Amygdala (tissue), 56 donors: Measurements from ENCODE around the gene TMUB1.
A peak's percentile ranks its signal among the peaks of the same experiment; 100 is the strongest.

Experiments
- DNase-seq, 56 donors: peaks; one replicate each; lab custom pipeline; 2025; lab: John Stamatoyannopoulos, UW

Gene TMUB1

GRCh38 chr7:151074817-151075661 lies 8.3 kb downstream of the TMUB1 start:
- no peak for DNase-seq

DNA sequence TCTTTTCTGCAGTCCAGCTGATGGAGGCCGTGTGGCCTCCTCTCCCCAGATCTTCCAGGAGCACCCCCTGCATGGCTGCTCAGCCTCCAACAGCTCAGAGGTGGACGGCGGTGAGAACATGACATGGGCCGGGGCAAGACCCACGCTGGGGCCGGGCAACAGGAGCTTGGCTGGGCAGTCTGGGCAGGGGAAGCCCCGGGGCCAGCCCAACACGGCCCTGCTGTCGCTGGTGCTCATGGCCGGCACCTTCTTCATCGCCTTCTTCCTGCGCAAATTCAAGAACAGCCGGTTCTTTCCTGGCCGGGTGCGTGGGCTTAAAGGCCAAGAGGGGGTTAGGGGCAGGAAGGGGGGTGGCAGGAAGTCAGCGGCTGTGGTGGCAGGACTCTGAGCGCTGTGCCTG lies 9.3 kb downstream of the TMUB1 start:
- no peak for DNase-seq

DNA sequence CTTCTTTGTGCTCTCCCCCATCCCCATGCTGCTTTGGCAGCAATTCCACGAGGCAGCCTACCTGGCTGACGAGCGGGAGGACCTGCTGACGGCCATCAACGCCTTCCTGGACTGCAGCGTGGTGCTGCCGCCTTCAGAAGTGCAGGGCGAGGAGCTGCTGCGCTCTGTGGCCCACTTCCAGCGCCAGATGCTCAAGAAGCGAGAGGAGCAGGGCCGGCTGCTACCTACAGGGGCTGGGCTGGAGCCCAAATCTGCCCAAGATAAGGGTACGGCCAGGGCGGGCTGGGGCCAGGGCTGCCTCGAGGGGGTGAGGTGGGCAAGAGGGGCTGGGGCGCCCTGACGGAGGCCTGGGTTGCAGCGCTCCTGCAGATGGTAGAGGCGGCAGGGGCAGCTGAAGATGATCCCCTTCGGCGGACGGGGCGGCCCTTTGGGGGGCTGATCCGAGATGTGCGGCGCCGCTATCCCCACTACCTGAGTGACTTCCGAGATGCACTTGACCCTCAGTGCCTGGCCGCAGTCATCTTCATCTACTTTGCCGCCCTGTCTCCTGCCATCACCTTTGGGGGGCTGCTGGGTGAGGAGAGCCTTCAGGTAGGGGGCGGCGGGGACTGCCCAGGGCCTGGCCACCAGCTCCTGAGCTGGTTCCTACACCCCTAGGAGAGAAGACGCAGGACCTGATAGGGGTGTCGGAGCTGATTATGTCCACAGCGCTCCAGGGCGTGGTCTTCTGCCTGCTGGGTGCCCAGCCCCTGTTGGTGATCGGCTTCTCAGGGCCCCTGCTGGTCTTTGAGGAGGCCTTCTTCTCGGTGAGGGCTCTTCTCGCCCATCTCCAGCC lies 12.0 kb downstream of the TMUB1 start:
- DNase-seq = no peak

- DNase-seq = no peak
These were observed 12.7 kb downstream of the TMUB1 start for GRCh38 chr7:151070574-151070960.

- no peak for DNase-seq
These were observed 13.3 kb downstream of the TMUB1 start for GRCh38 chr7:151069841-151070573.

DNA sequence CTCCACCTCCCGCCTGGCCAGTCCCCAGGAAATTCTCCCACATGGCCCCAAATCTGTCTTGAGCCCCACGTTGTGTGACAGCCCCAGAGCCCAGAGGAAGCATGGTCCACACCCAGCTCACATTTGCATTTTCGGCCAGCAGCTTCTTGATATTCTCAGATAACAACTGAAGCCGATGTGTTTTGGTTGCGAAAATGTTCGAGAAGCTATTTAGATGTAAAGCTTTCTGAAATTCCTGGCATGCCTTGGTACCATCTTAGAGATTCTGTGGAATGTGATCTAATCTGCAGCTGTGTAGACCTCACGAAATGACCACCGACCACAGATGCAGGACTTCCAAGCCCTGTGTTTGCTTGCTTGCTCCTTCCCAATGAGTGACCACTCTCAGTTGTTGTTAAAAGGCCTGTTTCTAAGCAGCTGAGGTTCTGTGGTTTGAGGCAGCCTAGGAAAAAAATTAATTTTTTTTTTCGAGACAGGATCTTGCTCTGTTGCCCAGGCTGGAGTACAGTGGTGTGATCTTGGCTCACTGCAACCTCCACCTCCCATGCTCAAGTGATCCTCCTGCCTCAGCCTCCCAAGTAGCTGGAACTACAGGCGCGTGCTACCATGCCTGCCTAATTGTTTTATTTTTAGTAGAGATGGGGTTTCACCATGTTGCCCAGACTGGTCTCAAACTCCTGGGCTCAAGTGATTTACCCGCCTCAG lies 15.1 kb downstream of the TMUB1 start:
- DNase-seq = no peak

GRCh38 chr7:151066273-151066974 lies 16.9 kb downstream of the TMUB1 start:
- DNase-seq = no peak

DNA sequence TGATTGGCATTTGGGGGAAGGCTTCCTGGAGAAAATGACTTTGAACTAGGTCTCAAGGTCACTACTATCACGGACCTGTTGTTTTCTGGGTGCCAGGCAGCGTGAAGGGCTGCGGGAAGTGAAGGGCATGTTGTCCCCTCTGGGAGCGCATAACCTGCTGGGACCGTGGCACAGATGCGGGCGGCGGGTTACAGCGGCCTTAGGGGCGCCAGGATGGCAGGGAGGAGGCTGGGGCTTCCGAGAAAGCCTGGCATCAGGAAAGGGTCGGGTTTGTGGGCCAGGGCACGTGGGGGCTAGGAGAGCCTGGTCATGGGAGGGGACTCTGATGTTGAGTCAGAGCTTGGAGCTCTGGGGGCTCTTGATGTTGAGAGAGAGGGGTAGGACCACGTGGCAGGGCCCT lies 17.8 kb downstream of the TMUB1 start:
- DNase-seq = no peak

DNA sequence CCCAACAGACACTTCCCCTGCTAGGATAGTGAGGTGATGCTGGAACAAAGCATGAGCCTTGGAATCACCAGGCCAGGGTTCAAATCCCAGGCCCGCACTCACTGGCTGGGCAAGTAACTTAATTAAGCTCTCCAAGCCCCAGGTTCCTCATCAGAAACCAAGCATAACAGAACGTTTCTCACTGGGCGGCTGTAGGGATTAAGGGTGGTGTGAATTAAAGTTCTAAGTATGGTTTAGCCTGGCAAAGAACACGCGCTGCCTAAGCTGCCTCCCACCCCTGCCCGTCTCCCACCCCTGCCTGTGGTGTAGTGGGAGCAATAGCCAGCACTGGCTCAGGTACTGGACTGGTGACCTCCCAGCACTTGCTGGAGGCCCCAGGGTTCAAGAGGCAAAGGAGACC lies 18.3 kb downstream of the TMUB1 start:
- no peak for DNase-seq

DNA sequence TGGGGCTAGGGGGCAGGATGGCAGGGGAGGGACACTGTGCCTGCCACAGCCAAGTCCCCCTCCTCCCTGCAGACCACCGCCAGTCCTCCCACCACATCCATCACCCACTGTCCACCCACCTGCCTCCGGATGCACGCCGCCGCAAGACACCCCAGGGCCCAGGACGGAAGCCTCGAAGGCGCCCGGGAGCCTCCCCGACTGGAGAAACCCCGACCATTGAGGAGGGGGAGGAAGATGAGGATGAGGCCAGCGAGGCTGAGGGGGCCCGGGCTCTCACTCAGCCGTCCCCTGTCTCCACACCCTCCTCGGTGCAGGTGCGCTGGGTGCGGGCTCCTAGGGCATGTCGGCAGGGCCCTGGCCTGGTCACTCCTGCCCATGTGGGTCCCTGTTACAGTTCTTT lies 18.8 kb downstream of the TMUB1 start:
- no peak for DNase-seq

- DNase-seq = no peak
These were observed 20.1 kb downstream of the TMUB1 start for GRCh38 chr7:151063212-151063561.

DNA sequence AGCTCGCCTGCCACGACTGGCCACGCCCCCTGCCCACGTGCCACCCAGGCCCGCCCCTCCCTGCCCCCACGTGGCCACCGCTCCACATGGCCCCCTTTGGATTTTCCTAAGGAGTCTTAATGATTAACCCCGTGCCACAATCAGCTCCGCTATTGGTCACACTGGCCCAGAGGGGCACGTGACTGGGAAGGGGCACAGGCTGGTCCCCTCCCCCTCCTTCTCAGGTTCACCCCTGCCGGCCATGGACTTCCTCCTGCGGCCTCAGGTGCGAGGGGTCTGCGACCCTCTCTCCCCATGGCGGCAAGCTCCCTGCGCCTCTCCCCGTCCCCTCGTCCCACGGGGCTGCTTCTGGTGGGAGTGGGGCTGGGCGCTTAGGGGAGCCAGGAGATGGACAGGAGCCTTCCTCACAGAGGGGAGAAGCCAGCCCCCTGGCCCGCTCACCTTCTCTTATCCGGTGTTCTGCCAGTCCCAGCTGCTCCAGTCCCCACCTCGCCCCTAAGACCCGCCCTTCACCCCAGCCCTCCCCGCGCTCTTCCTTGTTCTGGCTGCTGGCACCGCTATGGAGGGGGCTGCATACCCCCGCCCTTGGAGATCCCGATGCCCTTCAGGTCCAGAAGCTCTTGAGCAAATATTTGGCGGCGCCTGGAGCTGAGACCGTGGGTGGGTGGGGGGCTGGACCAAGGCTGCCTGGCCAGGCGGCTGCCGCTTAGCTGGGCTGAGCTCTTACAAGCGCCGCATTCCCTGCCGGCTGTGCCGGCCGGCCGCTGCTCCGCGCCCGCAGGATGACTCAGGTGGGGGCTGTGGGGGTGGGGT lies 20.7 kb downstream of the TMUB1 start:
- no peak for DNase-seq

- no peak for DNase-seq
These were observed 21.2 kb downstream of the TMUB1 start for GRCh38 chr7:151062111-151062398.

DNA sequence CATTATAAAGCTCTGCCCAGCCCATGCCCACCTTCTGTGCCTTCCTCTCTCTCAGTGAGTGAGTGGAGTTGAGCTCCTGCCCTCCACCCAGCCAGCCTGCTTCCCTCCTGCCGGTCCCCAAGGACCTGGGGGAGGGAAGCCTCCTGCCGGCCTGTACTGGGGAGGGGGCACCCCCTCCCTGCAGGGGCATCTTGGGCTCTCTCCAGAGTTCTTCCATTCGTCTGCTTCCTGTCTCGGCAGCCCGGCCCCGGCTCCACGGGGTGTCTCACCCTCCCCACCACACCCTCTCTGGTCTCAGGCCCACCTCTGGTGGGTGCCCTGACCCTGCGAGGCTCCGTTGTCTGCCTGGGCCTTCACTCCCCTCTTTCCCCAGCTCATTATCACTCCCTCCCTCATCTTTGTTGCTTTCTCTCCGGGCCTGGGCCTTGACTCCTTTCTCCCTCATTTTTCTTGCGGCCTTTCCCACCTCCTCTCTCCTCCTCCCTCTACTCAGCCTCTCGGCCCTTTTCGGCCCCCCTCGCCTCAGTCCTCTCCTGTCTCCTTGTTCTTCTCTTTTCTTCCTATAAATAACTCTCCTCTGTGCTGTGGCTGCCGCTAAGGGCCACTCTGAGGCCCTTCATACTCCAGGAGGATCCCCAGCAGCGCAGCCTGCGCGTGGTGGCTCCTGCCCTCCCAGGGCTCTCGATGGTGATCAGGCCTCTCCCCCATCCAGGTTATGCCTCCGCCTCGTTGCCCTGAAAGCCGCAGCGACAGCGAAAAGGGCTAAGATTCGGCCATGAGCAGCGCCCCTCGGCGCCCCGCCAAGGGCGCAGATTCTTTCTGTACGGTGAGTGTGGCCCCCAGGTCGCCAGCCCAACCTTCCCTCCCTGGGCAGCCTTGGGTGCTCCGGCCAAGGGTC lies 21.8 kb downstream of the TMUB1 start:
- no peak for DNase-seq

DNA sequence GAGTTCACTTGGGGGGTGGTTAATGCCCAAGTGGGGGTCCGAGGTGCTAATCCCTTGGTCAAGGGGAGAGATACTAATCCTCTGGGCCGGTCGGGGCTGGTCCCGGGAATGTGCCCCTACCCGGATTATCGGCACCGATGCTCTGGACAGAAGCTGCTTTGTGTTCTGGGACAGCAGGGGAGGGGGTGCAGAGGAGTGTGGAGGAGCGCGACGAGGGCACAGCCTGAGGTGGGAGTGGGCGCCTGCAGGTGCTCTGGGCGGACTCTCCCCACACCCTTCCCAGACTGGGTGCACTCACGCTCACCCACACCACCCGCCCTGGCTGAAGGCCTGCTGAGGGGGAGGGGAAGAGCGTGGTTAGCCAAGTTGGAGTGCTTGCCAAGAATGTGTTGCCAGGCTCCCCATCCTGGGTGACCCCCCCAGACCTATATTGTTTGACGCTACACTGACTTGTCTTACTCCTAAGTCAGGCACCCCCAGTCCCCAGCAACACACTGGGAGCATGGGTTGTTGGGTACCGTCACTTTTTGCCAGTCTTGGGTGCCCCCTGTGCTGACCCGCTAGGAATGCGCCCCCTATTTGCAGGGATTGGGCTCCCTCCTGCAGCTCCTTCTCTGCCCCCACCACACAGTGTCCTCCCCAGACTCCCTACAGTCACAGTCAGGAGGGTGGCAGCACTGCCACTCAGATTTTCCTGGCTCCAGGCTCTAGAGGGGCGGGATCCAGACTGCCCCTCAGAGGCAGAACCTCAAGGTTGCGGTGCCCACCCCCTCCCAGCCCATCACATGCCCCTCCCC lies 22.7 kb downstream of the TMUB1 start:
- DNase-seq = peak in 30 of 56 donors; percentile 12 to 72 (median 40)

DNA sequence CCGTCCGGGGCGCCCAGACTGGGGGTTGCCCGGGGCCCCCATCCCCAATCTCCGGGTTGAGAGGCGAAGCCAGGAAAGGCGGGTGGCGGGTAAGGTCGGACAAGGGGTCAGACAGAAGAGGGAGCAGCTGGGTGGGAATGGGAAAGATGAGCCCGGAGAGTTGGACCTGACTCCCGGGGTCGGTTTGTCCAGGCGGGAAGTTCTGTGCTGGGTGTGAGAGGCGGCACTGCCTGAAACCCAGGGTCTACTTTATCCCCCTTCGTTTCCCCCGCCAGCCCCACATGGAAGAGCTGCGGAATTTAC lies 23.2 kb downstream of the TMUB1 start:
- DNase-seq = peak in 1 of 56 donors; percentile 60

- peak in 55 of 56 donors; percentile 37 to 95 (median 78) for DNase-seq
These were observed 23.8 kb downstream of the TMUB1 start, which contains the start of gene SLC4A2 for GRCh38 chr7:151059367-151060112. SLC4A2 (plus strand) TSS chr7:151059589; CDS start chr7:151061988, 2,399 bp downstream.
